Measurements from ENCODE around the gene VSNL1. TPM values are rescaled to one million over a fixed set of nuclear protein-coding genes. Genes with fewer than 3 reads are reported as not detected.

The VSNL1 gene
- total RNA-seq, 1 experiment from 2014 or later, result 0.08 TPM

Other genes with a start within 250 kb of the VSNL1 start
- gene RAD51AP2, start 22.3 kb upstream of the VSNL1 start, total RNA-seq (2014; rRNA removed; shearing (Covaris generic)), result not detected in 2 replicates
- 26.3 and 30.6 TPM in 2 replicates for gene SMC6, start 213.1 kb downstream of the VSNL1 start, total RNA-seq (2014; rRNA removed; shearing (Covaris generic))
- 16.1 and 21.4 TPM in 2 replicates for gene GEN1, start 213.4 kb downstream of the VSNL1 start, total RNA-seq (2014; rRNA removed; shearing (Covaris generic))